C4-2B (cell line): ENCODE results near the gene TAF4B.

ENCODE experiments used
- CTCF ChIP-seq: fragments of 450-650 bp; conservative IDR thresholded peaks from 2 replicates; pipeline ENCODE4 v1.5.1; 2017; ENCODE audit warnings: mild to moderate bottlenecking
- ZFX ChIP-seq: fragments of 450-650 bp; IDR thresholded peaks from 2 replicates; pipeline ENCODE4 v1.6.1; 2017

GRCh38 chr18:26298107-26298506 is 71.9 kb downstream of the TAF4B start:
- TF ChIP-seq CTCF (no peak), ZFX (no peak)
